GM12892 (cell line): Measurements from ENCODE around the gene WDFY2.

ENCODE experiments used
- POLR2A ChIP-seq: IDR thresholded peaks from 2 replicates; pipeline ENCODE4 v1.6.1; 2011; ENCODE audit warnings: low read depth, low read length, control low read depth
- TAF1 ChIP-seq: IDR thresholded peaks from 2 replicates; pipeline ENCODE4 v1.6.1; 2011; ENCODE audit warnings: low read depth, mild to moderate bottlenecking, control low read depth, low read length, borderline replicate concordance

GRCh38 chr13:51689663-51689996 lies 105.4 kb downstream of the WDFY2 start:
- TF ChIP-seq POLR2A: no peak
- no peak for TF ChIP-seq TAF1
